Measurements from ENCODE around the gene LAMTOR5.

The LAMTOR5 gene

GRCh38 chr1:110355321-110355720 lies 52.2 kb downstream of the LAMTOR5 start:
- no peak overlapping the region for H3K4me2 ChIP-seq (ENCODE audit: low read length)
- H3K36me3 ChIP-seq (replicated peaks; ENCODE audit: low read depth, low read length): peaks cover 22% of the 10 kb centered on the region

More at GRCh38 chr1:110355321-110355720, 52.2 kb downstream of the LAMTOR5 start:
- H3K9ac ChIP-seq (ENCODE audit: low read length): no peak overlapping the region
- H3K4me3 ChIP-seq (ENCODE audit: low read length): no peak overlapping the region
- H3K9me3 ChIP-seq (ENCODE audit: insufficient read depth, low read length): no peaks in the 10 kb centered on the region
- H3K27ac ChIP-seq (ENCODE audit: low read length): no peak overlapping the region
- H2AFZ ChIP-seq (ENCODE audit: low read depth, low read length): no peak overlapping the region
- H3K27me3 ChIP-seq (ENCODE audit: low read depth, low read length): no peaks in the 10 kb centered on the region
- peaks cover 98% of the 10 kb centered on the region for H3K79me2 ChIP-seq (ENCODE audit: low read length)
- H3K4me1 ChIP-seq (ENCODE audit: low read length): peaks cover 5% of the 10 kb centered on the region; the same call in 1 of the 2 replicates
- peaks cover 22% of the 10 kb centered on the region for H4K20me1 ChIP-seq (ENCODE audit: insufficient read depth, low read length)
- TF ChIP-seq CTCF (IDR thresholded peaks at IDR 0.05; ENCODE audit: low read depth, low read length): no peak
- no peak for TF ChIP-seq EZH2phosphoT487 (IDR thresholded peaks at IDR 0.05; ENCODE audit: low read depth)
